PFSK-1 (cell line): ENCODE measurements around the gene ZFAND6.

ENCODE experiments used
- FOXP2 ChIP-seq: optimal IDR thresholded peaks from 2 replicates; pipeline ENCODE3; 2011; ENCODE audit warnings: borderline replicate concordance, control low read depth, inconsistent platforms; ENCODE audit not compliant: insufficient read depth; ENCODE audit errors: extremely low read length, extremely low read depth
- POLR2AphosphoS5 ChIP-seq: IDR thresholded peaks from 2 replicates; pipeline ENCODE4 v1.6.1; 2012; ENCODE audit warnings: low read depth, mild to moderate bottlenecking, control low read depth, low read length, moderate library complexity
- SIN3A ChIP-seq: IDR thresholded peaks from 2 replicates; pipeline ENCODE4 v1.6.1; 2012; ENCODE audit warnings: mild to moderate bottlenecking, low read length, moderate library complexity, borderline replicate concordance; ENCODE audit not compliant: insufficient read depth
- TAF1 ChIP-seq: IDR thresholded peaks from 2 replicates; pipeline ENCODE4 v1.6.1; 2012; ENCODE audit warnings: low read length, control low read depth, borderline replicate concordance; ENCODE audit not compliant: insufficient read depth
- TF ChIP-seq, protein P1 (sequence below), 2 experiments: IDR thresholded peaks; 2 replicates each; pipeline versions ENCODE4 v1.6.1 to v1.8.0; 2011 to 2012; ENCODE audit warnings: low read depth in 2 of 2, low read length in 2 of 2, control low read depth in 1 of 2, inconsistent platforms in 1 of 2, mild to moderate bottlenecking in 1 of 2, moderate library complexity in 1 of 2; ENCODE audit not compliant: insufficient read depth in 1 of 2

The ZFAND6 gene

GRCh38 chr15:80076321-80077318, 17.1 kb downstream of the ZFAND6 start:
- TF ChIP-seq SIN3A (no peak), TAF1 (no peak), FOXP2 (no peak), POLR2AphosphoS5 (no peak)
- TF ChIP-seq, protein P1, sequence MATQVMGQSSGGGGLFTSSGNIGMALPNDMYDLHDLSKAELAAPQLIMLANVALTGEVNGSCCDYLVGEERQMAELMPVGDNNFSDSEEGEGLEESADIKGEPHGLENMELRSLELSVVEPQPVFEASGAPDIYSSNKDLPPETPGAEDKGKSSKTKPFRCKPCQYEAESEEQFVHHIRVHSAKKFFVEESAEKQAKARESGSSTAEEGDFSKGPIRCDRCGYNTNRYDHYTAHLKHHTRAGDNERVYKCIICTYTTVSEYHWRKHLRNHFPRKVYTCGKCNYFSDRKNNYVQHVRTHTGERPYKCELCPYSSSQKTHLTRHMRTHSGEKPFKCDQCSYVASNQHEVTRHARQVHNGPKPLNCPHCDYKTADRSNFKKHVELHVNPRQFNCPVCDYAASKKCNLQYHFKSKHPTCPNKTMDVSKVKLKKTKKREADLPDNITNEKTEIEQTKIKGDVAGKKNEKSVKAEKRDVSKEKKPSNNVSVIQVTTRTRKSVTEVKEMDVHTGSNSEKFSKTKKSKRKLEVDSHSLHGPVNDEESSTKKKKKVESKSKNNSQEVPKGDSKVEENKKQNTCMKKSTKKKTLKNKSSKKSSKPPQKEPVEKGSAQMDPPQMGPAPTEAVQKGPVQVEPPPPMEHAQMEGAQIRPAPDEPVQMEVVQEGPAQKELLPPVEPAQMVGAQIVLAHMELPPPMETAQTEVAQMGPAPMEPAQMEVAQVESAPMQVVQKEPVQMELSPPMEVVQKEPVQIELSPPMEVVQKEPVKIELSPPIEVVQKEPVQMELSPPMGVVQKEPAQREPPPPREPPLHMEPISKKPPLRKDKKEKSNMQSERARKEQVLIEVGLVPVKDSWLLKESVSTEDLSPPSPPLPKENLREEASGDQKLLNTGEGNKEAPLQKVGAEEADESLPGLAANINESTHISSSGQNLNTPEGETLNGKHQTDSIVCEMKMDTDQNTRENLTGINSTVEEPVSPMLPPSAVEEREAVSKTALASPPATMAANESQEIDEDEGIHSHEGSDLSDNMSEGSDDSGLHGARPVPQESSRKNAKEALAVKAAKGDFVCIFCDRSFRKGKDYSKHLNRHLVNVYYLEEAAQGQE (IDR thresholded peaks at IDR 0.05; ENCODE audit: insufficient read depth in 1 of 2, low read depth in 2 of 2, low read length in 2 of 2): no peak

DNA sequence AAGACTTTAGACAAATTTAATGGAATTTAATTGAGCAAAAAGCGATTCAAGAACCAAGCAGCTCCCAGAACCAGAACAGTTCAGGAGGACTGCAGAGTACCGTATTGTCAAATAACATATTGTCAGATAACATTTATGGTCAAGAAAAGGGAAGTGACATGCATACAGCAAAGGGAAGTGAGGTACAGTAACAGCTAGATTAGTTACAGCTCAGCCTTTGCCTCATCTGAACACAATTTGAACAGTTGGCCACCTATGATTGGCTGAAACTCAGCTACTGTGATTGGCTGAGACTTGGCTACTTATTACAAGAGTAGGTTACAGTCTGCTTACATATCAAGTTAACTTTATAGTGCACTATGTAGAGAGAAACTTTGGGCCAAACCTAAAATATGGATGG, 21.9 kb downstream of the ZFAND6 start:
- no peak for TF ChIP-seq SIN3A
- no peak for TF ChIP-seq TAF1
- TF ChIP-seq, protein P1 (IDR thresholded peaks at IDR 0.05; ENCODE audit: insufficient read depth in 1 of 2, low read depth in 2 of 2, low read length in 2 of 2): no peak
- no peak for TF ChIP-seq FOXP2
- TF ChIP-seq POLR2AphosphoS5: no peak

- TF ChIP-seq SIN3A (no peak), POLR2AphosphoS5 (no peak), TAF1 (no peak), FOXP2 (no peak)
- TF ChIP-seq, protein P1 (IDR thresholded peaks at IDR 0.05; ENCODE audit: insufficient read depth in 1 of 2, low read depth in 2 of 2, low read length in 2 of 2): no peak
Observed at GRCh38 chr15:80087104-80087503, 27.6 kb downstream of the ZFAND6 start.

DNA sequence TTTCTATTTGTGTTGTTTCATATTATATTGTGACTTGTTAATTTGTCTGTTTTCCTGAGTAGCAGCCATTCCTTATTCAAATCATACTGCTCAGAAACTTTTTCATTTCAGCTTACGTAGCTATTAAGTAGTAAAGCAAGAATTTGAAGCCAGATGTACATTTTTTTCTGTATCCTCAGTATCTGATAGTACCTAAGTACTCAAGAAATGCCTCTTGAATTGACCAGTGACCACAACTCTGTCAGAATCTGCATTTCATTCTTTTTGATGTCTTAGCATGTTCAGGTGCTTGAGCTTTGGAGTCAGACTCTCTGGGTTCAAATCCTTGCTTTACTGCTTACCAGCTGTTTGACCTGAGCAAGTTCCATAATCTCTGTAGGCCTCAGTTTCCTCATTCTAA, 30.6 kb downstream of the ZFAND6 start:
- TF ChIP-seq POLR2AphosphoS5 (no peak), SIN3A (no peak), FOXP2 (no peak), TAF1 (no peak)
- TF ChIP-seq, protein P1 (IDR thresholded peaks at IDR 0.05; ENCODE audit: insufficient read depth in 1 of 2, low read depth in 2 of 2, low read length in 2 of 2): no peak
